Measurements from ENCODE around the gene ZC3H18.
"Not testable (repeated sequence)": the region's sequence is repeated elsewhere in the genome, so short reads cannot be mapped to it uniquely, and the experiment has no call there.

Gene ZC3H18

GRCh38 chr16:88608076-88608475, 37.9 kb downstream of the ZC3H18 start:
- no peak for DNase-seq

- DNase-seq, result not testable (repeated sequence)
Observed at GRCh38 chr16:88609426-88609825, 39.2 kb downstream of the ZC3H18 start.

GRCh38 chr16:88610080-88610479, 39.9 kb downstream of the ZC3H18 start:
- no peak for DNase-seq

GRCh38 chr16:88610909-88611812, 41.0 kb downstream of the ZC3H18 start:
- no peak for DNase-seq

- no peak for DNase-seq
Observed at GRCh38 chr16:88613293-88613692, 43.1 kb downstream of the ZC3H18 start.

GRCh38 chr16:88613911-88614817, 44.0 kb downstream of the ZC3H18 start:
- no peak for DNase-seq

GRCh38 chr16:88614818-88615580, 44.8 kb downstream of the ZC3H18 start:
- DNase-seq, result no peak

GRCh38 chr16:88616320-88616719, 46.1 kb downstream of the ZC3H18 start:
- peak; percentile 18 for DNase-seq

GRCh38 chr16:88616736-88617135, 46.5 kb downstream of the ZC3H18 start:
- peak; percentile 8 for DNase-seq

GRCh38 chr16:88617268-88618031, 47.2 kb downstream of the ZC3H18 start:
- DNase-seq, result peak; percentile 16

GRCh38 chr16:88618182-88618955, 48.2 kb downstream of the ZC3H18 start:
- no peak for DNase-seq

GRCh38 chr16:88618956-88619667, 48.9 kb downstream of the ZC3H18 start:
- no peak for DNase-seq

GRCh38 chr16:88619859-88620815, 49.9 kb downstream of the ZC3H18 start:
- no peak for DNase-seq

GRCh38 chr16:88622125-88622524, 51.9 kb downstream of the ZC3H18 start:
- DNase-seq, result no peak

GRCh38 chr16:88622866-88623265, 52.7 kb downstream of the ZC3H18 start:
- no peak for DNase-seq

GRCh38 chr16:88623858-88624257, 53.7 kb downstream of the ZC3H18 start:
- no peak for DNase-seq

GRCh38 chr16:88624481-88624880, 54.3 kb downstream of the ZC3H18 start:
- DNase-seq, result no peak

GRCh38 chr16:88624977-88625576, 54.9 kb downstream of the ZC3H18 start:
- DNase-seq, result no peak

- DNase-seq, result no peak
Observed at GRCh38 chr16:88626646-88627045, 56.4 kb downstream of the ZC3H18 start.

All from DMS79 (cell line).